Gastroesophageal sphincter (tissue), 4 donors: Measurements from ENCODE around the gene RYR2. TPM values are rescaled to one million over a fixed set of nuclear protein-coding genes. Genes with fewer than 3 reads are reported as not detected.

Source experiments
- ATAC-seq: fragments of 150-250 bp; one replicate; pipeline ENCODE4 v1.9.1; 2016; ENCODE audit warnings: mild to moderate bottlenecking, moderate library complexity
- H3K27ac ChIP-seq, 4 donors: fragments of 200-600 bp; sonication (generic) in 3 of 4; 1 replicate in 3 of 4; 2 replicates in 1 of 4; pipeline ENCODE4 v1.5.1; 2016 to 2019
- H3K27me3 ChIP-seq: fragments of 200-600 bp; sonication (generic); one replicate; pipeline ENCODE4 v1.5.1; 2019
- H3K36me3 ChIP-seq, 2 donors: fragments of 200-600 bp; sonication (generic); one replicate each; pipeline ENCODE4 v1.5.1; 2019; ENCODE audit warnings: control low read depth in 1 of 2
- H3K4me1 ChIP-seq, 3 donors: fragments of 200-600 bp; sonication (generic); 1 replicate in 2 of 3; 2 replicates in 1 of 3; pipeline ENCODE4 v1.5.1; 2016 to 2019; ENCODE audit warnings: control low read depth in 2 of 3
- H3K4me3 ChIP-seq, 2 donors: fragments of 200-600 bp; sonication (generic); one replicate each; pipeline ENCODE4 v1.5.1; 2019; ENCODE audit warnings: mild to moderate bottlenecking in 1 of 2, moderate library complexity in 1 of 2
- H3K9me3 ChIP-seq, 3 donors: fragments of 200-600 bp; sonication (generic); one replicate each; pipeline ENCODE4 v1.5.1; 2017 to 2019; ENCODE audit warnings: control low read depth in 2 of 3
- EP300 ChIP-seq: sonication (generic); formaldehyde crosslinking; IDR thresholded peaks from one replicate; pipeline ENCODE4 v1.6.1; 2017; ENCODE audit warnings: antibody characterized with exemption, mild to moderate bottlenecking
- POLR2A ChIP-seq, 2 donors: fragments of 450-650 bp; IDR thresholded peaks; one replicate each; pipeline ENCODE4 v1.6.1; 2017; ENCODE audit warnings: antibody characterized with exemption in 2 of 2, mild to moderate bottlenecking in 2 of 2, moderate library complexity in 1 of 2
- POLR2AphosphoS5 ChIP-seq: sonication (generic); formaldehyde crosslinking; IDR thresholded peaks from one replicate; pipeline ENCODE4 v1.6.1; 2017; ENCODE audit warnings: antibody characterized with exemption
- WGBS, 2 donors: methylation state at CpG; one replicate each; pipeline ENCODE4 v1.1.5; 2018; ENCODE audit warnings: low coverage in 1 of 2; 5-methylcytosine and 5-hydroxymethylcytosine counted together
- total RNA-seq, 4 donors: library from RNA; depleted of rRNA; stranded (reverse); fragments of >200 nt; gene quantifications; one replicate each; pipeline ENCODE4 v1.1.0, GENCODE V29; 2016
- TF ChIP-seq, protein P1 (sequence below), 4 experiments: fragments of 200-600 bp in 2 of 4; fragments of 450-650 bp in 2 of 4; sonication (generic) in 1 of 4; IDR thresholded peaks; one replicate each; pipeline ENCODE4 v1.5.1; 2017 to 2019; ENCODE audit warnings: antibody characterized with exemption in 4 of 4, mild to moderate bottlenecking in 2 of 4, moderate library complexity in 2 of 4

The RYR2 gene
- total RNA-seq, 4 donors from 2014 or later, result 27.4 to 78.8 (median 42.7) TPM

- Histone ChIP-seq H3K9me3 (no peaks in the 10 kb centered on the region), H3K27me3 (no peaks in the 10 kb centered on the region), H3K4me1 (no peaks in the 10 kb centered on the region), H3K4me3 (no peak overlapping the region), H3K27ac (no peak overlapping the region), H3K36me3 (no peaks in the 10 kb centered on the region)
- ATAC-seq, result no peak
- TF ChIP-seq, protein P1, sequence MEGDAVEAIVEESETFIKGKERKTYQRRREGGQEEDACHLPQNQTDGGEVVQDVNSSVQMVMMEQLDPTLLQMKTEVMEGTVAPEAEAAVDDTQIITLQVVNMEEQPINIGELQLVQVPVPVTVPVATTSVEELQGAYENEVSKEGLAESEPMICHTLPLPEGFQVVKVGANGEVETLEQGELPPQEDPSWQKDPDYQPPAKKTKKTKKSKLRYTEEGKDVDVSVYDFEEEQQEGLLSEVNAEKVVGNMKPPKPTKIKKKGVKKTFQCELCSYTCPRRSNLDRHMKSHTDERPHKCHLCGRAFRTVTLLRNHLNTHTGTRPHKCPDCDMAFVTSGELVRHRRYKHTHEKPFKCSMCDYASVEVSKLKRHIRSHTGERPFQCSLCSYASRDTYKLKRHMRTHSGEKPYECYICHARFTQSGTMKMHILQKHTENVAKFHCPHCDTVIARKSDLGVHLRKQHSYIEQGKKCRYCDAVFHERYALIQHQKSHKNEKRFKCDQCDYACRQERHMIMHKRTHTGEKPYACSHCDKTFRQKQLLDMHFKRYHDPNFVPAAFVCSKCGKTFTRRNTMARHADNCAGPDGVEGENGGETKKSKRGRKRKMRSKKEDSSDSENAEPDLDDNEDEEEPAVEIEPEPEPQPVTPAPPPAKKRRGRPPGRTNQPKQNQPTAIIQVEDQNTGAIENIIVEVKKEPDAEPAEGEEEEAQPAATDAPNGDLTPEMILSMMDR (IDR thresholded peaks at IDR 0.05), result no peak
- TF ChIP-seq EP300, result no peak
- no peak for TF ChIP-seq POLR2AphosphoS5
- TF ChIP-seq POLR2A (IDR thresholded peaks at IDR 0.05), result no peak
- 69 to 79% methylated on average over 7 of the region's 7 CpGs for WGBS, 2 donors
Measured at GRCh38 chr1:237857455-237857854, 815.5 kb downstream of the RYR2 start.

DNA sequence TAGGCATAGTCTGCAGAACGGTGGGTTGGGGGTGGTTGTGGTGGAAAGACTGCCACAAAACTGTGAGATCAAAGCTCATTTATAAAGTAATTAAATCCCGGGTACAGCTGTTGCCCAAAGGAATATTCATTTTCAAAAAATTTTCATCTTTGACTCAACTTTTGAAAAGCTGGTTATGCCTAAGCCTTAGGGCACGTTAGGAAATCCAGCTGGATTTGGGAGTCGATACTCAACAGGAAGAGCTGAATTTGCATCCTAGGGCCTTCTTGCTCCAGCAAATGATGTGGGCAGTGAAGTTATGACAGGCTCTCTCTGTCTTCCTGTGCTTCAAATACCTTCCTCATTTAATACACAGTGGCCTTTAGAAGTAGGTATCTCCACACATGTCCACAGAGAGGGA is 817.0 kb downstream of the RYR2 start:
- Histone ChIP-seq H3K4me1 (peaks cover 0 to under 1% (median 0%) of the 10 kb centered on the region in 3 donors), H3K27ac (no peak overlapping the region), H3K27me3 (no peaks in the 10 kb centered on the region), H3K4me3 (no peak overlapping the region), H3K9me3 (no peaks in the 10 kb centered on the region), H3K36me3 (no peaks in the 10 kb centered on the region)
- no peak for TF ChIP-seq EP300
- no peak for TF ChIP-seq POLR2AphosphoS5
- TF ChIP-seq, protein P1 (IDR thresholded peaks at IDR 0.05), result no peak
- TF ChIP-seq POLR2A (IDR thresholded peaks at IDR 0.05), result no peak
- 41 to 48% methylated on average over 2 to 4 of the region's 4 CpGs for WGBS, 2 donors
- ATAC-seq, result no peak

- H3K27me3 ChIP-seq, result no peaks in the 10 kb centered on the region
- no peak for ATAC-seq
- 73 to 77% methylated on average over 7 to 8 of the region's 8 CpGs for WGBS, 2 donors
- no peak overlapping the region for H3K27ac ChIP-seq
- TF ChIP-seq POLR2A (IDR thresholded peaks at IDR 0.05) (no peak), POLR2AphosphoS5 (no peak), EP300 (no peak)
- TF ChIP-seq, protein P1 (IDR thresholded peaks at IDR 0.05), result no peak
- no peaks in the 10 kb centered on the region for H3K36me3 ChIP-seq
- no peak overlapping the region for H3K4me3 ChIP-seq
- H3K4me1 ChIP-seq, result peaks cover 0 to 9% (median 0%) of the 10 kb centered on the region in 3 donors
- H3K9me3 ChIP-seq, result no peaks in the 10 kb centered on the region
Measured at GRCh38 chr1:237861944-237862343, 820.0 kb downstream of the RYR2 start.

GRCh38 chr1:237863234-237863633 is 821.2 kb downstream of the RYR2 start:
- H3K9me3 ChIP-seq, result no peaks in the 10 kb centered on the region
- TF ChIP-seq EP300 (no peak), POLR2A (IDR thresholded peaks at IDR 0.05) (no peak), POLR2AphosphoS5 (no peak)
- TF ChIP-seq, protein P1 (IDR thresholded peaks at IDR 0.05), result no peak

More at GRCh38 chr1:237863234-237863633, 821.2 kb downstream of the RYR2 start:
- Histone ChIP-seq H3K27ac (no peak overlapping the region), H3K27me3 (no peaks in the 10 kb centered on the region), H3K36me3 (no peaks in the 10 kb centered on the region), H3K4me1 (peaks cover 0 to 9% (median 0%) of the 10 kb centered on the region in 3 donors), H3K4me3 (no peak overlapping the region)
- ATAC-seq, result no peak
- WGBS, 2 donors, result 88% methylated on average over 2 of the region's 2 CpGs; no CpG with 5 or more reads in 1 of the 2 donors
